ENCODE data around the gene FZD2. TPM values are rescaled to one million over a fixed set of nuclear protein-coding genes. Genes with fewer than 3 reads are reported as not detected.
"Not testable (repeated sequence)": the region's sequence is repeated elsewhere in the genome, so short reads cannot be mapped to it uniquely, and the experiment has no call there.

The FZD2 gene
- total and polyA plus RNA-seq, 9 donors = 6.8 to 30.4 (median 25.4) TPM

DNA sequence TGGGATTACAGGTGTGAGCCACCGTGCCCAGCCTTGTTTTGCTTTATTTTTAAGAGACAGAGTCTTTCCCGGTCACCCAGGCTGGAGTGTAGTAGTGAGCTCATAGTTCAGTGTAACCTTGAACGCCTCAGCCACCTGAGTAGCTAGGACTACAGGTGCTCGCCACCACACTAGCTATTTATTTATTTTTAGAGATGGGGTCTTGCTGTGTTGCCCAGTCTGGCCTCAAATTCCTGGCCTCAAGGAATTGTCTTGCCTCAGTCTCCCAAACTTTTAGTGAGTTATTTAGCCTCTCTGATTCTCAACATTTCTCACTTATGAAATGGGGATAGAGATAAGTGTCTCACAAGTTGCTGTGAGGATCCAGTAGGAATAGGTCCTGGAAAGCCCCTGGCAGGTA lies 21.7 kb downstream of the FZD2 start:
- no peaks in the 10 kb centered on the region for H3K36me3 ChIP-seq (ENCODE audit: control insufficient read depth, insufficient read depth, low read length)
- peaks cover 2% of the 10 kb centered on the region for H3K27me3 ChIP-seq (ENCODE audit: control insufficient read depth, insufficient read depth, low read length)
- 21% methylated on average over 2 of the region's 4 CpGs for WGBS (ENCODE audit: insufficient coverage)
- H3K27ac ChIP-seq (ENCODE audit: low read length) = no peak overlapping the region
- H3K9me3 ChIP-seq (replicated peaks; ENCODE audit: control insufficient read depth, low read depth, low read length) = no peaks in the 10 kb centered on the region
- DNase-seq = no peak
- no peaks in the 10 kb centered on the region for H3K4me1 ChIP-seq (ENCODE audit: control insufficient read depth, insufficient read depth, low read length)
- no peak overlapping the region for H3K4me3 ChIP-seq (ENCODE audit: low read length)

DNA sequence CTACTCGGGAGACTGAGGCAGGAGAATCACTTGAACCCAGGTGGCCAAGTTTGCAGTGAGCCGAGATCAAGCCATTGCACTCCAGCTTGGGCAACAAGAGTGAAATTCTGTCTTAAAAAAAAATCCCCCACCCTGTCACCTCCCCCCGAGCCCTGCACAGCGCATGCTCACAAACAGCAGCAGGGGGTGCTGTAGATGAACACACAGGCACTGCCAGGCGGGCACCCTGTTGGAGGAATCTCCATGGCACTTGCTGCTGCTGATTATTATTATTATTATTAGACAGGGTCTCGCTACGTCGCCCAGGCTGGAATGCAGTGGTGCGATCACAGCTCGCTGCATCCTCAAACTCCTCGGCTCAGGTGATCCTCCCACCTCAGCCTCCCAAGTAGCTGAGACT lies 24.6 kb downstream of the FZD2 start:
- Histone ChIP-seq H3K36me3 (ENCODE audit: control insufficient read depth, insufficient read depth, low read length) (no peaks in the 10 kb centered on the region), H3K27ac (ENCODE audit: low read length) (no peak overlapping the region), H3K27me3 (ENCODE audit: control insufficient read depth, insufficient read depth, low read length) (peaks cover 2% of the 10 kb centered on the region), H3K4me3 (ENCODE audit: low read length) (no peak overlapping the region), H3K9me3 (replicated peaks; ENCODE audit: control insufficient read depth, low read depth, low read length) (no peaks in the 10 kb centered on the region), H3K4me1 (ENCODE audit: control insufficient read depth, insufficient read depth, low read length) (no peaks in the 10 kb centered on the region)
- DNase-seq = no peak
- WGBS (ENCODE audit: insufficient coverage) = 89% methylated on average over 9 of the region's 11 CpGs

DNA sequence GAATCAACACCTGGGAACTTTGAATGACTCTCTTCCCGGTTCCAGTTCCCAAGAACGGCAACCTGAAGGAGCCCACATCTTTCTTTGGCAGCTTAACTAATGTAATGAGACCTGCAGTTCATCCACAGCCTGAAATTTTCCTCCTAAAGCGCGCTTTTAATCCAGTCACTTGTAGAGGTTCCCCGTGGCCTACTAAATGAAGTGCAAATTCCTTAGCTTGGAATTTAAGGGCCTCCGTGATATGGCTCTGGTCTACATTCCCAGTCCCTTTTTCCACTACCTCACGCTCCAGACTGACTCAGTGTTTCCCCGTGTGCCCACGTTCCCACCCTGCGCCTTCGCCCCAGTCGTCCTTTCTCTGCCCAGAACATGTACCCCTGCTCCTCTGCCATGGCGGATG lies 27.2 kb downstream of the FZD2 start:
- Histone ChIP-seq H3K27ac (ENCODE audit: low read length) (no peak overlapping the region), H3K9me3 (replicated peaks; ENCODE audit: control insufficient read depth, low read depth, low read length) (no peaks in the 10 kb centered on the region), H3K4me1 (ENCODE audit: control insufficient read depth, insufficient read depth, low read length) (peaks cover 7% of the 10 kb centered on the region), H3K36me3 (ENCODE audit: control insufficient read depth, insufficient read depth, low read length) (no peaks in the 10 kb centered on the region), H3K4me3 (ENCODE audit: low read length) (no peak overlapping the region), H3K27me3 (ENCODE audit: control insufficient read depth, insufficient read depth, low read length) (no peaks in the 10 kb centered on the region)
- peak; percentile 60 for DNase-seq
- WGBS (ENCODE audit: insufficient coverage) = 32% methylated on average over 10 of the region's 13 CpGs

DNA sequence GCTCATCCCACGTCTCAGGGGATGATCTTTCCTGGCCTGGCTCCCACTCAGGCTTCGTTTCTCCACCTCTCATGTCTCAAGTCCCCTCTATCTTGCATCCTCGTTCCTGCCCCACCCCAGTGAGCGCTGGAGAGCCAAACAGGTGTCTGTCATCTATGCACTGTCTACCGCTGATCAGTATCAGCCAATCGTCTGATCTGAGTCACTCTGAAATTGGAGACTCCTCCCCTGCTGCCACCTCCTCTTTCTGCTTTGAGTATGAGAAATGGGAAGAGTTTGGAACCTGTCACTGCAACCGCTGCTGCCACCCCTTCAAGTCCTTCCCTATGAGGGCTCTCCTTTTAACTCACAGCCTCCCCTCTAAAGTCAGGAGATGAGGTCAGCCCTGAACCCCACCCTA lies 28.0 kb downstream of the FZD2 start:
- WGBS (ENCODE audit: insufficient coverage) = 48% methylated on average over 3 of the region's 7 CpGs
- DNase-seq = no peak
- Histone ChIP-seq H3K36me3 (ENCODE audit: control insufficient read depth, insufficient read depth, low read length) (no peaks in the 10 kb centered on the region), H3K27ac (ENCODE audit: low read length) (no peak overlapping the region), H3K9me3 (replicated peaks; ENCODE audit: control insufficient read depth, low read depth, low read length) (no peaks in the 10 kb centered on the region), H3K27me3 (ENCODE audit: control insufficient read depth, insufficient read depth, low read length) (no peaks in the 10 kb centered on the region), H3K4me3 (ENCODE audit: low read length) (no peak overlapping the region), H3K4me1 (ENCODE audit: control insufficient read depth, insufficient read depth, low read length) (peaks cover 7% of the 10 kb centered on the region)

DNA sequence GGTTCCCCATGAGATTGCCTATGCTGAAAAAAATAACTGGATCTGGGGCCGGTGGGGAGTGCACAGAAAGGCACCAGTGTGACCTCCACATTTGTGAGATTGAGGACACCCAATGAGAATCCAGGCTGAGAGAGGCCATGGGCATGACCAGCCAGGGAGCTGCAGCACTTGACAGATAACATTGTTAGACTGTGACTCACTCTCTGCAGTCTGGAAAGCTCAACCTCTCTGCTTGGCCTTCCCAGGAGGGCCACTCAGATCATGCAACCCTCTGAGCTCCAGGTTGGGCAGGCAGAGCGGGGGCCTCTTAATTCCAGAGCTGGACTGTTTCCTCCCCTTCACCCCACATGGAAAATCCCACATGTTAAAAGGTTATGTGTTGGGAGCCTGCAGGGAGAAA lies 30.1 kb downstream of the FZD2 start:
- peak; percentile 24 for DNase-seq
- WGBS (ENCODE audit: insufficient coverage) = 33% methylated on average over 1 of the region's 2 CpGs

DNA sequence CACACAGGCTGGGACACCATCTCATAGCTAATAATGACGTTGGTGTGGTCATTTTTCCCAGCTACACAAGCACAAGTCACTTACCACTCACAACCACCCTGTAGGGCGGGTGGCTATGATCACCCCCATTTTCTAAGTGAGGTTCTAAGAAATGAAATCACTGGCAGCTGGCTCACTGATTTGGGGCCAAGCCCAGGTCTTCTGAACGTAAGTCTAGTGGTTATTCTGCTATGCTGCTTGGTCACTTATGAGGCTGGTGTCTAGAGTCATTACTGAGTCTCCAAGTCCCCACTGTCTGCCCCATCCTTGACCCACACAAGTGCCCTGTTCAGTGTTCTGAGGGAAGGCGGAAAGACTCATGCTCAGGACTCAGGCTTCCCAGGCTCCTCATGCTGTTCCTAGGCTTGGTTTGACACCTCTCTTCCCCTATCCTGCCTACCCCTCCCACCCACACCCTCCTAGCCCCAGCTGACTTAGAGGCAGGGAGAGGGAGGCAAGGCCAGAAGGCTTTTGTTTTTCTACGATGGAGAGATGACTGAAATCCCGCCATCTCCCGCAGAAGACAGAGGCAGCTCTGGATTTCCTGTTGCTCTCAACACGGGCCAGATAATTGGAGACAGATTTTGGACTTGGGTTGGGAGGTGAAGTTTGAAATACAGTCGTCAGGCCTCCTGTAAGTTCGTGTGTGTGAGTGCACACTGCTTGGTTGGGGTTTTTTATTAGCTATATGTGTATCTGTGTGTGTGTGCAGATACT lies 32.2 kb downstream of the FZD2 start:
- Histone ChIP-seq H3K27ac (ENCODE audit: low read length) (no peak overlapping the region), H3K36me3 (ENCODE audit: control insufficient read depth, insufficient read depth, low read length) (no peaks in the 10 kb centered on the region), H3K9me3 (replicated peaks; ENCODE audit: control insufficient read depth, low read depth, low read length) (no peaks in the 10 kb centered on the region), H3K4me3 (ENCODE audit: low read length) (no peak overlapping the region), H3K4me1 (ENCODE audit: control insufficient read depth, insufficient read depth, low read length) (peaks cover 7% of the 10 kb centered on the region), H3K27me3 (ENCODE audit: control insufficient read depth, insufficient read depth, low read length) (peaks cover 3% of the 10 kb centered on the region)
- DNase-seq = peak; percentile 51
- WGBS (ENCODE audit: insufficient coverage) = 28% methylated on average over 6 of the region's 10 CpGs

More for the DNA sequence above, 30.1 kb downstream of the FZD2 start:
- no peaks in the 10 kb centered on the region for H3K27me3 ChIP-seq (ENCODE audit: control insufficient read depth, insufficient read depth, low read length)
- peaks cover 7% of the 10 kb centered on the region for H3K4me1 ChIP-seq (ENCODE audit: control insufficient read depth, insufficient read depth, low read length)
- H3K4me3 ChIP-seq (ENCODE audit: low read length) = no peak overlapping the region
- H3K9me3 ChIP-seq (replicated peaks; ENCODE audit: control insufficient read depth, low read depth, low read length) = no peaks in the 10 kb centered on the region
- no peak overlapping the region for H3K27ac ChIP-seq (ENCODE audit: low read length)
- no peaks in the 10 kb centered on the region for H3K36me3 ChIP-seq (ENCODE audit: control insufficient read depth, insufficient read depth, low read length)

DNA sequence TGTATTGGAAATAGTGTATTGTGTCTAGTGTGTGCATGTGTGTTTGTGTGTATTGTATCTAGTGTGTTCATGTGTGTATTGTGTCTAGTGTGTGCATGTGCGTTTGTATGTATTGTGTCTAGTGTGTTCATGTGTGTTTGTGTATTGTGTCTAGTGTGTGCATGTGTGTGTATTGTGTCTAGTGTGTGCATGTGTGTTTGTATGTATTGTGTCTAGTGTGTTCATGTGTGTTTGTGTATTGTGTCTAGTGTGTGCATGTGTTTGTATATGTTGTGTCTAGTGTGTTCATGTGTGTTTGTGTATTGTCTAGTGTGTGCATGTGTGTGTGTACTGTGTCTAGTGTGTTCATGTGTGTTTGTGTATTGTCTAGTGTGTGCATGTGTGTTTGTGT lies 32.8 kb downstream of the FZD2 start:
- not testable (repeated sequence) for DNase-seq; H3K4me3 ChIP-seq (ENCODE audit: low read length); H3K36me3 ChIP-seq (ENCODE audit: control insufficient read depth, insufficient read depth, low read length); H3K27ac ChIP-seq (ENCODE audit: low read length); H3K9me3 ChIP-seq (replicated peaks; ENCODE audit: control insufficient read depth, low read depth, low read length); H3K27me3 ChIP-seq (ENCODE audit: control insufficient read depth, insufficient read depth, low read length)
- H3K4me1 ChIP-seq (ENCODE audit: control insufficient read depth, insufficient read depth, low read length) = peaks cover 11% of the 10 kb centered on the region
- WGBS (ENCODE audit: insufficient coverage) = 83% methylated on average over 1 of the region's 1 CpG

DNA sequence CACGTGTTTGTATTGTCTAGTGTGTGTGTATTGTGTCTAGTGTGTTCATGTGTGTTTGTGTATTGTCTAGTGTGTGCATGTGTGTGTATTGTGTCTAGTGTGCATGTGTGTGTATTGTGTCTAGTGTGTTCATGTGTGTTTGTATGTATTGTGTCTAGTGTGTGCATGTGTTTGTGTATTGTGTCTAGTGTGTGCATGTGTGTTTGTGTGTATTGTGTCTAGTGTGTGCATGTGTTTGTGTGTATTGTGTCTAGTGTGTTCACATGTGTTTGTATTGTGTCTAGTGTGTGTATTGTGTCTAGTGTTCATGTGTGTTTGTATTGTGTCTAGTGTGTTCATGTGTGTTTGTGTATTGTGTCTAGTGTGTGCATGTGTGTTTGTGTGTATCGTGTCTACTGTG lies 33.5 kb downstream of the FZD2 start:
- H3K4me3 ChIP-seq (ENCODE audit: low read length); H3K36me3 ChIP-seq (ENCODE audit: control insufficient read depth, insufficient read depth, low read length); H3K27me3 ChIP-seq (ENCODE audit: control insufficient read depth, insufficient read depth, low read length); DNase-seq; H3K27ac ChIP-seq (ENCODE audit: low read length); H3K9me3 ChIP-seq (replicated peaks; ENCODE audit: control insufficient read depth, low read depth, low read length): not testable (repeated sequence)
- H3K4me1 ChIP-seq (ENCODE audit: control insufficient read depth, insufficient read depth, low read length) = peaks cover 17% of the 10 kb centered on the region
- 82% methylated on average over 2 of the region's 2 CpGs for WGBS (ENCODE audit: insufficient coverage)

DNA sequence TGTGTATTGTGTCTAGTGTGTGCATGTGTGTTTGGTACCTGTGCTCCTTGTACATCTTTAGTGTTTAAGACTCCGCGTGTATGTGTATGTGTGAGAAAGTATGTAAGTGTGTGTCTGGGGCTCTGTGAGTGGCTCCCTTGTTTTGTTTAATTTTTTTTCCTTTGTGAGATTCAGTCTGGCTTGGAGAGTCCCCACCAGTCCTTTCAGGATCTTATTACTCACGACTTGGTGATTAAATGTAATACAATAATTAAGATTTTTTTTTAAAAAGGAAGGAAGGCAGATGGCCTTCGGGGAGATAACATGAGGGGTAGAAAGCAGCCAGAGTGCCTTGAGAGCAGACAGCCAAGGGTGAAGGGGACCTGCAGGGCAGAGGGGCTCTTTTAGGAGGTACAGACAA lies 33.9 kb downstream of the FZD2 start:
- Histone ChIP-seq H3K9me3 (replicated peaks; ENCODE audit: control insufficient read depth, low read depth, low read length) (no peaks in the 10 kb centered on the region), H3K36me3 (ENCODE audit: control insufficient read depth, insufficient read depth, low read length) (no peaks in the 10 kb centered on the region), H3K27me3 (ENCODE audit: control insufficient read depth, insufficient read depth, low read length) (peaks cover 6% of the 10 kb centered on the region), H3K4me3 (ENCODE audit: low read length) (no peak overlapping the region), H3K4me1 (ENCODE audit: control insufficient read depth, insufficient read depth, low read length) (peaks cover 17% of the 10 kb centered on the region), H3K27ac (ENCODE audit: low read length) (no peak overlapping the region)
- DNase-seq = no peak
- no CpG with 5 or more reads among the region's 4 CpGs for WGBS (ENCODE audit: insufficient coverage)

DNA sequence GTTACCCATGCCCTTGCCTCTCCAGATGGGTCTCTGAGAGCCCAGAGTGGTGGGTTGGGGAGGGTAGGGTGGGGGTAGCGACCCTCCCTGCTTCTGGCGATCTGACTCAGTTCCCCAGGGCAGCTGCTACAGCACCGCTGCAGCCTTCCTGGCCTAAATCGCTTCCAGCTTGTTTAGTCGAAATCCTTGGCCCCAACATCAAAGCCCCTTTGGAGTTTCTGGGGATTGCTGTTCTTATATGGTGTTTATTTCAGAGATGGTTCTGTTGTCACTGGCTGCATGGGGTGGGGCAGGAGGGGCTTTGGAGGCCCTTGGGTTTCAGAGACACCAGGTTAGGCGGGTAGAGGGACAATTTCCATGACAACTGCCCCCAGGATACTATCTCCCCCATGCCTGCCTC lies 35.9 kb downstream of the FZD2 start:
- DNase-seq = peak; percentile 68
- H3K27ac ChIP-seq (ENCODE audit: low read length) = no peak overlapping the region
- 29% methylated on average over 4 of the region's 6 CpGs for WGBS (ENCODE audit: insufficient coverage)
- no peaks in the 10 kb centered on the region for H3K36me3 ChIP-seq (ENCODE audit: control insufficient read depth, insufficient read depth, low read length)
- peaks cover 6% of the 10 kb centered on the region for H3K27me3 ChIP-seq (ENCODE audit: control insufficient read depth, insufficient read depth, low read length)
- H3K9me3 ChIP-seq (replicated peaks; ENCODE audit: control insufficient read depth, low read depth, low read length) = no peaks in the 10 kb centered on the region
- no peak overlapping the region for H3K4me3 ChIP-seq (ENCODE audit: low read length)
- peaks cover 10% of the 10 kb centered on the region for H3K4me1 ChIP-seq (ENCODE audit: control insufficient read depth, insufficient read depth, low read length)
